OCI-LY7 (cell line): Measurements from ENCODE around the gene PODN. TPM values are rescaled to one million over a fixed set of nuclear protein-coding genes. Genes with fewer than 3 reads are reported as not detected.
A peak's percentile ranks its signal among the peaks of the same experiment; 100 is the strongest.

Experiments
- BruUV-seq: library from RNA; stranded (reverse); fragments of 400-500 nt; replicated peaks from 2 replicates; lab custom pipeline; 2021; lab: Mats Ljungman, UMichigan
- CTCF ChIA-PET: fragments of 300-600 bp; sonication (Branson Sonifier 250); formaldehyde crosslinking; loops from one replicate; lab custom pipeline; 2022; ENCODE audit warnings: antibody characterized with exemption; ENCODE audit not compliant: unreplicated experiment; lab: Charles Lee
- POLR2A ChIA-PET: fragments of 300-600 bp; sonication (Branson Sonifier 250); formaldehyde crosslinking; loops from one replicate; lab custom pipeline; 2022; ENCODE audit warnings: antibody characterized with exemption; lab: Charles Lee
- DNase-seq: peaks from one replicate; pipeline ENCODE4 v3.0.0-alpha.2; 2015; ENCODE audit warnings: low spot score
- H2AFZ ChIP-seq: fragments of 200-600 bp; sonication (generic), shearing (Covaris generic); 2 replicates; pipeline ENCODE4 v1.6.1; 2014; ENCODE audit warnings: mild to moderate bottlenecking, antibody characterized with exemption, low read length, moderate library complexity
- H3K27ac ChIP-seq: fragments of 200-600 bp; sonication (generic); 2 replicates; pipeline ENCODE4 v1.5.1; 2014; ENCODE audit warnings: mixed run types, low read depth, mild to moderate bottlenecking, moderate library complexity, low read length, inconsistent platforms; ENCODE audit not compliant: poor library complexity, severe bottlenecking
- H3K36me3 ChIP-seq: fragments of 200-600 bp; sonication (generic); 2 replicates; pipeline ENCODE4 v1.6.1; 2014; ENCODE audit warnings: mild to moderate bottlenecking, antibody characterized with exemption, low read length, moderate library complexity, mixed read lengths; ENCODE audit not compliant: insufficient read depth
- H3K4me1 ChIP-seq: fragments of 200-600 bp; sonication (generic); 2 replicates; pipeline ENCODE4 v1.5.1; 2014; ENCODE audit warnings: mild to moderate bottlenecking, low read length; ENCODE audit not compliant: insufficient read depth, poor library complexity, severe bottlenecking
- H3K4me2 ChIP-seq: fragments of 200-600 bp; sonication (generic); 2 replicates; pipeline ENCODE4 v1.6.1; 2014; ENCODE audit warnings: mild to moderate bottlenecking, low read length
- H3K4me3 ChIP-seq: fragments of 200-600 bp; sonication (generic); 2 replicates; pipeline ENCODE4 v1.5.1; 2014; ENCODE audit warnings: mild to moderate bottlenecking, low read depth, low read length; ENCODE audit not compliant: poor library complexity, severe bottlenecking
- H3K79me2 ChIP-seq: fragments of 200-600 bp; sonication (generic); 2 replicates; pipeline ENCODE4 v1.6.1; 2016; ENCODE audit warnings: low read depth, mild to moderate bottlenecking, low read length, moderate library complexity, mixed read lengths; ENCODE audit not compliant: insufficient read depth
- H3K9me2 ChIP-seq: fragments of 200-600 bp; sonication (generic); 2 replicates; pipeline ENCODE4 v1.6.1; 2016; ENCODE audit warnings: mild to moderate bottlenecking, low read length, mixed read lengths; ENCODE audit not compliant: insufficient read depth
- H3K9me3 ChIP-seq: fragments of 200-600 bp; sonication (generic); 2 replicates; pipeline ENCODE4 v1.6.1; 2014; ENCODE audit warnings: mild to moderate bottlenecking, mixed run types, low read length, mixed read lengths
- H4K20me1 ChIP-seq: fragments of 200-600 bp; sonication (generic); 2 replicates; pipeline ENCODE4 v1.6.1; 2014; ENCODE audit warnings: mild to moderate bottlenecking, antibody characterized with exemption, low read length, moderate library complexity, mixed read lengths; ENCODE audit not compliant: insufficient read depth
- EZH2phosphoT487 ChIP-seq: fragments of 200-600 bp; sonication (generic); IDR thresholded peaks from 2 replicates; pipeline ENCODE4 v1.6.1; 2018; ENCODE audit warnings: low read depth, borderline replicate concordance, mild to moderate bottlenecking, mixed run types, antibody characterized with exemption, low read length, moderate library complexity, mixed read lengths
- intact Hi-C: fragments of 100-400 bp; cut with micrococcal nuclease; formaldehyde crosslinking; loops from one replicate; pipeline ENCODE4 v1.10.0; 2022; ENCODE audit not compliant: unreplicated experiment
- total RNA-seq, 2 experiments: library from RNA; depleted of rRNA in 1 of 2; stranded (reverse); fragments of >200 nt in 1 of 2; shearing (Covaris generic) in 1 of 2; gene quantifications; 2 replicates each; pipeline ENCODE4 v1.2.3, GENCODE V29; 2014 to 2022
- TF ChIP-seq, protein P1 (sequence below): fragments of 200-600 bp; sonication (generic); conservative IDR thresholded peaks from 2 replicates; pipeline ENCODE4 v1.5.1; 2014; ENCODE audit warnings: mild to moderate bottlenecking, antibody characterized with exemption, low read length, moderate library complexity, mixed read lengths

The PODN gene
- total RNA-seq, 2 experiments from 2014 or later: not detected

DNA sequence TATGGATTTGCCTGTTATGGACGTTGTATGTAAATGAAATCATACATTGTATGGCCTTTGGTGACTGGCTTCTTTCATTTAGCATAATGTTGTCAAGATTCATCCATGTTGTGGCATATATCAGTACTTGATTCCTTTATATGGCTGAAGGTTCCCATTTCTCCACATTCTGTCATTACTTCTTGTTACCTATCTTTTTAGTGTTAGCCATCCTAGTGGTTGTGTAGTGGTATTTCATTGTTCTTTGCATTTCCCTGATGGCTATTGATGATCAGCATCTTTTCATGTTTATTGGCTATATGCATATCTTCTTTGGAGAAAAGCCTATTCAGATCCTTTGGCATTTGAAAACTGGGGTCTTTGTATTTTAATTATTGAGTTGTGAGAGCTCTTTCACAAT lies 39.8 kb upstream of the PODN start:
- H4K20me1 ChIP-seq: no peaks in the 10 kb centered on the region
- peaks cover 3% of the 10 kb centered on the region; the same call in 1 of the 2 replicates for H3K79me2 ChIP-seq
- 0 out of 2 replicates have a peak, but pooled peaks cover 2% of the 10 kb centered on the region for H3K36me3 ChIP-seq
- intact Hi-C loops: no loop called here
- no peaks in the 10 kb centered on the region for H3K9me2 ChIP-seq
- CTCF ChIA-PET: no interaction called here
- H3K27ac ChIP-seq: no peak overlapping the region
- H2AFZ ChIP-seq: no peak overlapping the region
- no peak overlapping the region for H3K4me3 ChIP-seq
- no peak for DNase-seq
- POLR2A ChIA-PET: interaction anchor here (1.5 kb wide), 1 partner anchor 8 kb away, joined by 3 read pairs; no protein-coding TSS in a partner anchor
- no peak overlapping the region for H3K4me2 ChIP-seq
- H3K9me3 ChIP-seq: no peaks in the 10 kb centered on the region
- TF ChIP-seq EZH2phosphoT487: no peak
- TF ChIP-seq, protein P1, sequence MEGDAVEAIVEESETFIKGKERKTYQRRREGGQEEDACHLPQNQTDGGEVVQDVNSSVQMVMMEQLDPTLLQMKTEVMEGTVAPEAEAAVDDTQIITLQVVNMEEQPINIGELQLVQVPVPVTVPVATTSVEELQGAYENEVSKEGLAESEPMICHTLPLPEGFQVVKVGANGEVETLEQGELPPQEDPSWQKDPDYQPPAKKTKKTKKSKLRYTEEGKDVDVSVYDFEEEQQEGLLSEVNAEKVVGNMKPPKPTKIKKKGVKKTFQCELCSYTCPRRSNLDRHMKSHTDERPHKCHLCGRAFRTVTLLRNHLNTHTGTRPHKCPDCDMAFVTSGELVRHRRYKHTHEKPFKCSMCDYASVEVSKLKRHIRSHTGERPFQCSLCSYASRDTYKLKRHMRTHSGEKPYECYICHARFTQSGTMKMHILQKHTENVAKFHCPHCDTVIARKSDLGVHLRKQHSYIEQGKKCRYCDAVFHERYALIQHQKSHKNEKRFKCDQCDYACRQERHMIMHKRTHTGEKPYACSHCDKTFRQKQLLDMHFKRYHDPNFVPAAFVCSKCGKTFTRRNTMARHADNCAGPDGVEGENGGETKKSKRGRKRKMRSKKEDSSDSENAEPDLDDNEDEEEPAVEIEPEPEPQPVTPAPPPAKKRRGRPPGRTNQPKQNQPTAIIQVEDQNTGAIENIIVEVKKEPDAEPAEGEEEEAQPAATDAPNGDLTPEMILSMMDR: 0 out of 2 replicates have a peak, but pooled peaks have one; percentile 17
- no peaks in the 10 kb centered on the region for H3K4me1 ChIP-seq
- BruUV-seq: no TSS peak

- POLR2A ChIA-PET: interaction anchor here (1.5 kb wide), 1 partner anchor 9 kb away, joined by 3 read pairs; no protein-coding TSS in a partner anchor
- no peaks in the 10 kb centered on the region for H3K9me2 ChIP-seq
Measured at GRCh38 chr1:53023546-53023945, 38.5 kb upstream of the PODN start.

DNA sequence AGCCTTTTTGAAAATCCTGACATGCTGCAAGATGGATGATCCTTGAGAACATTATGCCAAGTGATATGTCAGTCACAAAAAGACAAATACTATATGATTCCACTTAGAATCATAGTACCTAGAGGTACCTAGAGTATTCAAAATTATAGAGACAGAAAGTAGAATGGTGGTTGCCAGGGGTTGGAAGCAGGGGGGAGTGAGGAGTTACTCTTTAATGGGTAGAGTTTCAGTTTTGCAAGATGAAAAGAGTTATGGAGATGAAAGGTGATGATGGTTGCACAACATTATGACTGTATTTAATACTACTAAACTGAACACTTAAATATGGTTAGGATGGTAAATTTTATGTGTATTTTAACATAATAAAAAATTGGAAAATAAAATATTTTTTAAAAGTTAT lies 37.9 kb upstream of the PODN start:
- no peak for DNase-seq
- intact Hi-C loops: no loop called here
- H3K79me2 ChIP-seq: no peaks in the 10 kb centered on the region; the same call in 1 of the 2 replicates
- H3K27ac ChIP-seq: no peak overlapping the region
- H2AFZ ChIP-seq: no peak overlapping the region
- CTCF ChIA-PET: no interaction called here
- H3K9me3 ChIP-seq: no peaks in the 10 kb centered on the region
- no TSS peak for BruUV-seq
- TF ChIP-seq, protein P1: no peak
- TF ChIP-seq EZH2phosphoT487: no peak
- POLR2A ChIA-PET: interaction anchor here (0.5 kb wide), 1 partner anchor 24 kb away, joined by 4 read pairs; no protein-coding TSS in a partner anchor
- H3K4me3 ChIP-seq: no peak overlapping the region
- 0 out of 2 replicates have a peak, but pooled peaks cover 3% of the 10 kb centered on the region for H3K36me3 ChIP-seq
- no peak overlapping the region for H3K4me2 ChIP-seq
- no peaks in the 10 kb centered on the region for H3K9me2 ChIP-seq
- no peaks in the 10 kb centered on the region for H3K4me1 ChIP-seq
- no peaks in the 10 kb centered on the region for H4K20me1 ChIP-seq

More at GRCh38 chr1:53023546-53023945, 38.5 kb upstream of the PODN start:
- intact Hi-C loops: no loop called here
- Histone ChIP-seq H3K36me3 (0 out of 2 replicates have a peak, but pooled peaks cover 3% of the 10 kb centered on the region), H3K4me2 (no peak overlapping the region), H3K4me1 (no peaks in the 10 kb centered on the region), H2AFZ (no peak overlapping the region), H3K9me3 (no peaks in the 10 kb centered on the region), H4K20me1 (no peaks in the 10 kb centered on the region), H3K4me3 (no peak overlapping the region), H3K79me2 (no peaks in the 10 kb centered on the region; the same call in 1 of the 2 replicates), H3K27ac (no peak overlapping the region)
- CTCF ChIA-PET: no interaction called here
- no peak for TF ChIP-seq EZH2phosphoT487
- TF ChIP-seq, protein P1: no peak
- no peak for DNase-seq
- no TSS peak for BruUV-seq
